HFF-Myc (cell line): ENCODE measurements around the gene OR10H5.
"Not testable (repeated sequence)": the region's sequence is repeated elsewhere in the genome, so short reads cannot be mapped to it uniquely, and the experiment has no call there.

Source experiments
- DNase-seq: peaks from one replicate; pipeline ENCODE4 v3.0.0-alpha.2; 2011; ENCODE audit warnings: low read depth; ENCODE audit errors: extremely low read depth
- H3K4me3 ChIP-seq: replicated peaks from 2 replicates; pipeline ENCODE4 v1.5.1; 2011; ENCODE audit warnings: low read depth, mild to moderate bottlenecking, control low read depth, low read length
- CTCF ChIP-seq: IDR thresholded peaks from 2 replicates; pipeline ENCODE4 v1.5.1; 2012; ENCODE audit warnings: mild to moderate bottlenecking, low read depth, low read length, control low read depth; ENCODE audit errors: missing control alignments

Gene OR10H5

GRCh38 chr19:15769586-15769985, 17.9 kb upstream of the OR10H5 start:
- no peak for DNase-seq
- H3K4me3 ChIP-seq: no peak overlapping the region
- TF ChIP-seq CTCF: no peak

- not testable (repeated sequence) for DNase-seq, H3K4me3 ChIP-seq
Observed at GRCh38 chr19:15774159-15774558, 13.3 kb upstream of the OR10H5 start.

- no peak for DNase-seq
- no peak overlapping the region for H3K4me3 ChIP-seq
- TF ChIP-seq CTCF: no peak
Observed at GRCh38 chr19:15775249-15775648, 12.2 kb upstream of the OR10H5 start.

- no peak for DNase-seq
- no peak overlapping the region for H3K4me3 ChIP-seq
- TF ChIP-seq CTCF: no peak
Observed at GRCh38 chr19:15776264-15776663, 11.2 kb upstream of the OR10H5 start.

GRCh38 chr19:15776991-15777970, 10.2 kb upstream of the OR10H5 start:
- TF ChIP-seq CTCF: no peak
- no peak for DNase-seq
- H3K4me3 ChIP-seq: no peak overlapping the region

GRCh38 chr19:15779756-15780476, 7.5 kb upstream of the OR10H5 start:
- no peak for DNase-seq
- TF ChIP-seq CTCF: no peak
- H3K4me3 ChIP-seq: no peak overlapping the region

- H3K4me3 ChIP-seq: no peak overlapping the region
- no peak for DNase-seq
- TF ChIP-seq CTCF: no peak
Observed at GRCh38 chr19:15780610-15781418, 6.6 kb upstream of the OR10H5 start.
